H1 (cell line): ENCODE results near the gene SCRN1. TPM values are rescaled to one million over a fixed set of nuclear protein-coding genes. Genes with fewer than 3 reads are reported as not detected.
A peak's percentile ranks its signal among the peaks of the same experiment; 100 is the strongest.

Experiments
- CTCF ChIA-PET: fragments of 300-600 bp; sonication (Branson Sonifier 250); formaldehyde crosslinking; loops from one replicate; lab custom pipeline; 2021; ENCODE audit not compliant: partially characterized antibody; lab: Charles Lee
- POLR2A ChIA-PET: fragments of 300-600 bp; sonication (Branson Sonifier 250); formaldehyde crosslinking; loops from one replicate; lab custom pipeline; 2021; ENCODE audit warnings: inconsistent platforms; ENCODE audit not compliant: partially characterized antibody; lab: Charles Lee
- DNase-seq, 2 experiments: peaks; one replicate each; pipeline versions ENCODE4 v3.0.0 to v3.0.0-alpha.2; 2010 to 2022; ENCODE audit warnings: low spot score in 2 of 2, low read depth in 1 of 2, mixed read lengths in 1 of 2
- FAIRE-seq: peaks from 2 replicates; lab custom pipeline; 2011; peaks lifted over from hg19 to GRCh38; lab: Jason Lieb, UNC
- H2AFZ ChIP-seq: 2 replicates; pipeline ENCODE4 v1.8.1; 2012; ENCODE audit warnings: low read length, inconsistent platforms
- H2AK5ac ChIP-seq: 2 replicates; pipeline ENCODE4 v1.6.1; 2013; ENCODE audit warnings: low read depth, low read length
- H2BK120ac ChIP-seq: replicated peaks from 2 replicates; pipeline ENCODE3; 2013; ENCODE audit warnings: low read depth, low read length, inconsistent platforms
- H2BK12ac ChIP-seq: 2 replicates; pipeline ENCODE4 v1.6.1; 2013; ENCODE audit warnings: low read depth, low read length
- H2BK15ac ChIP-seq: 2 replicates; pipeline ENCODE4 v1.6.1; 2013; ENCODE audit warnings: low read length
- H2BK20ac ChIP-seq: 2 replicates; pipeline ENCODE4 v1.6.1; 2013; ENCODE audit warnings: low read length
- H2BK5ac ChIP-seq: 2 replicates; pipeline ENCODE4 v1.6.1; 2013; ENCODE audit warnings: low read depth, low read length
- H3K14ac ChIP-seq: 2 replicates; pipeline ENCODE4 v1.6.1; 2013; ENCODE audit warnings: inconsistent platforms; ENCODE audit not compliant: insufficient read length
- H3K18ac ChIP-seq: 2 replicates; pipeline ENCODE4 v1.6.1; 2013; ENCODE audit warnings: low read length; ENCODE audit errors: extremely low read depth
- H3K23ac ChIP-seq: 2 replicates; pipeline ENCODE4 v1.6.1; 2013; ENCODE audit warnings: inconsistent platforms; ENCODE audit not compliant: insufficient read length
- H3K23me2 ChIP-seq: 2 replicates; pipeline ENCODE4 v1.6.1; 2013; ENCODE audit warnings: low read depth, low read length
- H3K27ac ChIP-seq: 2 replicates; pipeline ENCODE4 v1.6.1; 2011; ENCODE audit warnings: low read depth, low read length, inconsistent platforms
- H3K27me3 ChIP-seq, 4 experiments: replicated peaks in 1 of 4; 1 replicate in 1 of 4; 2 replicates in 3 of 4; pipeline versions ENCODE4 v1.6.1 to v1.8.1; 2011 to 2013; ENCODE audit warnings: low read length in 3 of 4, mild to moderate bottlenecking in 3 of 4, inconsistent platforms in 2 of 4, mixed read lengths in 2 of 4, moderate library complexity in 1 of 4; ENCODE audit not compliant: control insufficient read depth in 3 of 4, insufficient read depth in 3 of 4; ENCODE audit errors: extremely low read depth in 1 of 4
- H3K36me3 ChIP-seq, 4 experiments: 2 replicates each; pipeline versions ENCODE4 v1.6.1 to v1.8.1; 2011 to 2013; ENCODE audit warnings: mild to moderate bottlenecking in 4 of 4, low read length in 3 of 4, moderate library complexity in 2 of 4, control low read depth in 1 of 4, inconsistent platforms in 1 of 4; ENCODE audit not compliant: insufficient read depth in 4 of 4, control insufficient read depth in 2 of 4
- H3K4ac ChIP-seq: replicated peaks from 2 replicates; pipeline ENCODE3; 2013; ENCODE audit warnings: low read length, low read depth, mixed read lengths, inconsistent platforms; ENCODE audit not compliant: insufficient read length
- H3K4me1 ChIP-seq, 4 experiments: replicated peaks in 1 of 4; 1 replicate in 1 of 4; 2 replicates in 3 of 4; pipeline versions ENCODE4 v1.6.1 to v1.8.1; 2011 to 2013; ENCODE audit warnings: low read length in 3 of 4, inconsistent platforms in 2 of 4, mixed read lengths in 1 of 4; ENCODE audit not compliant: insufficient read depth in 4 of 4, control insufficient read depth in 3 of 4
- H3K4me2 ChIP-seq, 2 experiments: 2 replicates each; pipeline versions ENCODE4 v1.6.1 to v1.8.1; 2011 to 2013; ENCODE audit warnings: low read depth in 2 of 2, low read length in 2 of 2, control low read depth in 1 of 2, inconsistent platforms in 1 of 2, mild to moderate bottlenecking in 1 of 2; ENCODE audit not compliant: insufficient read depth in 1 of 2
- H3K4me3 ChIP-seq, 4 experiments: fragments of 200-600, 300-600 bp in 1 of 4; sonication (generic), shearing (Covaris generic), sonication (Bioruptor Twin) in 1 of 4; 2 replicates each; pipeline versions ENCODE4 v1.5.1 to v1.8.1; 2011 to 2016; ENCODE audit warnings: low read length in 4 of 4, low read depth in 3 of 4, control low read depth in 2 of 4, inconsistent platforms in 2 of 4, mild to moderate bottlenecking in 2 of 4, mixed read lengths in 1 of 4, moderate library complexity in 1 of 4; ENCODE audit not compliant: insufficient read depth in 2 of 4; ENCODE audit errors: extremely low read depth in 1 of 4
- H3K56ac ChIP-seq: replicated peaks from 2 replicates; pipeline ENCODE3; 2013; ENCODE audit warnings: low read depth, mild to moderate bottlenecking, mixed read lengths, low read length, inconsistent platforms; ENCODE audit not compliant: insufficient read length
- H3K79me1 ChIP-seq: 2 replicates; pipeline ENCODE4 v1.6.1; 2013; ENCODE audit warnings: low read depth, low read length, control low read depth
- H3K79me2 ChIP-seq, 2 experiments: 2 replicates each; pipeline versions ENCODE4 v1.6.1 to v1.8.1; 2012 to 2013; ENCODE audit warnings: low read length in 2 of 2, mild to moderate bottlenecking in 2 of 2, inconsistent platforms in 1 of 2; ENCODE audit not compliant: insufficient read depth in 2 of 2, control insufficient read depth in 1 of 2
- H3K9ac ChIP-seq, 4 experiments: replicated peaks in 1 of 4; 1 replicate in 1 of 4; 2 replicates in 3 of 4; pipeline versions ENCODE4 v1.6.1 to v1.8.1; 2011 to 2013; ENCODE audit warnings: low read depth in 3 of 4, low read length in 3 of 4, control low read depth in 2 of 4, mild to moderate bottlenecking in 2 of 4, moderate library complexity in 2 of 4, inconsistent platforms in 1 of 4; ENCODE audit errors: extremely low read depth in 1 of 4
- H3K9me3 ChIP-seq, 2 experiments: 2 replicates each; pipeline versions ENCODE4 v1.6.1 to v1.8.1; 2012 to 2013; ENCODE audit warnings: mild to moderate bottlenecking in 2 of 2, moderate library complexity in 2 of 2, control low read depth in 1 of 2, inconsistent platforms in 1 of 2, low read depth in 1 of 2, low read length in 1 of 2, mixed read lengths in 1 of 2; ENCODE audit not compliant: insufficient read depth in 2 of 2
- H4K20me1 ChIP-seq, 2 experiments: replicated peaks in 1 of 2; 2 replicates each; pipeline versions ENCODE3 to v1.8.1; 2011 to 2013; ENCODE audit warnings: inconsistent platforms in 2 of 2, low read length in 2 of 2, mild to moderate bottlenecking in 1 of 2; ENCODE audit not compliant: insufficient read depth in 2 of 2, control insufficient read depth in 1 of 2
- H4K5ac ChIP-seq: 2 replicates; pipeline ENCODE4 v1.6.1; 2013; ENCODE audit warnings: low read length, low read depth, mixed read lengths, inconsistent platforms; ENCODE audit not compliant: insufficient read length
- H4K8ac ChIP-seq: 2 replicates; pipeline ENCODE4 v1.8.0; 2013; ENCODE audit warnings: mild to moderate bottlenecking, moderate library complexity, low read length, inconsistent platforms; ENCODE audit not compliant: insufficient read depth; ENCODE audit errors: extremely low read depth
- H4K91ac ChIP-seq: replicated peaks from 2 replicates; pipeline ENCODE3; 2013; ENCODE audit warnings: low read length, mixed read lengths, inconsistent platforms; ENCODE audit not compliant: insufficient read length
- MAFK ChIP-seq: IDR thresholded peaks from 2 replicates; pipeline ENCODE4 v1.6.1; 2012; ENCODE audit warnings: low read depth, mild to moderate bottlenecking, improper control_type of control experiment, low read length
- SAP30 ChIP-seq: fragments of 300-600 bp; sonication (generic); IDR thresholded peaks from 2 replicates; pipeline ENCODE4 v1.7.1; 2012; ENCODE audit warnings: low read length, moderate library complexity, mild to moderate bottlenecking, inconsistent platforms; ENCODE audit not compliant: insufficient read depth, insufficient replicate concordance
- polyA plus RNA-seq, 7 experiments: library from polyadenylated mRNA; depleted of rRNA in 3 of 7; stranded (reverse) in 5 of 7; unstranded in 2 of 7; fragments of >200 nt in 5 of 7; fragments of 200-250 nt in 2 of 7; gene quantifications; 1 replicate in 5 of 7; 2 replicates in 1 of 7; 4 replicates in 1 of 7; pipeline versions ENCODE4 v1.2.1 to v1.2.3, GENCODE V29; 2011 to 2013; ENCODE audit warnings: missing spikeins in 2 of 7, mixed read lengths in 2 of 7
- total RNA-seq: library from RNA; stranded (reverse); fragmentation: NEBNext Ultra II Directional; extraction: Animal tissue kit (Norgen Biotek cat#: 25700); gene quantifications from 2 replicates; pipeline ENCODE4 v1.2.1, GENCODE V29; 2021

The SCRN1 gene
- total and polyA plus RNA-seq, 2 of the 8 experiments (the other 6 are each of a cell fraction or from before 2014, with no cell fraction given) = 36.0 to 75.8 TPM

DNA sequence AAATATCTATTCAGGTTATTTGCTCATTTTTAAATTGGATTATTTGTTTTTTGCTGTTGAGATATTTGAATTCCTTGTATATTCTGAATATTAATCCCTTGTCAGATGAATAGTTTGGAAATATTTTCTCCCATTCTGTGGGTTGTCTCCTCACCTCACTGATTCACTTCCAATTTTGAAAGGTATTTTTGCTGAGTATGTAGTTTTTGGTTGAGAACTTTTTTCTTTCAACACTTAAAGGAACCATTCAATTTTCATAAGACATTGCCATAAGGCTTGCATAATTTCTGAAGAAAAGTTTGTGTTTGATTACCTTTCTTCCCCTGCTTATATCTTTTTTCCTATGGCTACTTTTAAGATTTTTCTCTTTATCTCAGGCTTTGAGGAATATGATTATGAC is 8.9 kb upstream of the SCRN1 start:
- ChIA-PET CTCF (interaction anchor here (0.7 kb wide), 1 partner anchor 117 kb away, joined by 4 read pairs; no protein-coding TSS in a partner anchor), POLR2A (no interaction called here)
- Histone ChIP-seq H3K4ac (no peak overlapping the region), H2AFZ (no peak overlapping the region), H3K9ac (no peak overlapping the region), H2BK15ac (no peak overlapping the region), H3K4me1 (peaks cover 0 to 4% (median 0%) of the 10 kb centered on the region in 4 experiments; a peak in 3 of 7 replicates), H3K27me3 (no peaks in the 10 kb centered on the region; a peak in 1 of 7 replicates), H2AK5ac (no peak overlapping the region), H3K4me2 (no peak overlapping the region), H2BK12ac (no peak overlapping the region), H4K5ac (no peak overlapping the region), H2BK120ac (no peak overlapping the region), H2BK20ac (no peak overlapping the region), H3K23me2 (no peaks in the 10 kb centered on the region), H4K91ac (no peak overlapping the region), H3K18ac (no peak overlapping the region), H3K79me2 (no peaks in the 10 kb centered on the region), H3K79me1 (no peaks in the 10 kb centered on the region), H4K8ac (no peak overlapping the region), H2BK5ac (no peak overlapping the region), H3K56ac (no peak overlapping the region), H4K20me1 (no peaks in the 10 kb centered on the region), H3K4me3 (no peak overlapping the region), H3K23ac (no peak overlapping the region), H3K9me3 (peaks cover 6 to 7% of the 10 kb centered on the region in 2 experiments), H3K27ac (no peak overlapping the region), H3K14ac (no peak overlapping the region), H3K36me3 (no peaks in the 10 kb centered on the region)
- DNase-seq (no peak), FAIRE-seq (no peak)
- TF ChIP-seq MAFK (peak; percentile 57; the same call in 1 of the 2 replicates), SAP30 (no peak)
